Pancreas (tissue), 10 donors: ENCODE results near the gene TOR3A. TPM values are rescaled to one million over a fixed set of nuclear protein-coding genes. Genes with fewer than 3 reads are reported as not detected.

ENCODE experiments used
- ATAC-seq, 4 donors: fragments of 200-7000 bp; cut with Tn5 transposase; one replicate each; pipeline versions ENCODE4 v1.8.0 to v1.9.1; 2020; ENCODE audit warnings: mild to moderate bottlenecking in 4 of 4, moderate library complexity in 4 of 4
- DNase-seq, 6 donors: peaks; one replicate each; pipeline ENCODE4 v3.0.0-alpha.2; 2020
- FAIRE-seq: peaks from 2 replicates; lab custom pipeline; 2012; peaks lifted over from hg19 to GRCh38; lab: Jason Lieb, UNC
- H3K27ac ChIP-seq, 4 donors: fragments of 200-600 bp; sonication (generic); 1 replicate in 3 of 4; 2 replicates in 1 of 4; pipeline versions ENCODE4 v1.5.0 to v1.8.0; 2020
- H3K27me3 ChIP-seq, 4 donors: fragments of 200-600 bp; one replicate each; pipeline ENCODE4 v1.8.0; 2021
- H3K36me3 ChIP-seq, 3 donors: fragments of 200-600 bp; sonication (generic) in 1 of 3; one replicate each; pipeline versions ENCODE4 v1.5.0 to v1.8.0; 2020 to 2021
- H3K4me1 ChIP-seq, 3 donors: fragments of 200-600 bp; one replicate each; pipeline ENCODE4 v1.8.0; 2021
- H3K4me3 ChIP-seq, 4 donors: fragments of 200-600 bp; sonication (generic) in 2 of 4; one replicate each; pipeline versions ENCODE4 v1.5.0 to v1.8.0; 2020 to 2021
- H3K9me3 ChIP-seq, 4 donors: fragments of 200-600 bp; one replicate each; pipeline ENCODE4 v1.8.0; 2021
- CTCF ChIP-seq, 4 donors: fragments of 200-600 bp; sonication (generic) in 3 of 4; IDR thresholded peaks; one replicate each; pipeline versions ENCODE4 v1.5.0 to v1.8.0; 2021; ENCODE audit warnings: antibody characterized with exemption in 4 of 4
- WGBS, 2 donors: extraction: QIAGEN DNeasy Blood & Tissue Kit; methylation state at CpG; one replicate each; pipeline ENCODE4 v1.1.7; 2013; 5-methylcytosine and 5-hydroxymethylcytosine counted together
- intact Hi-C, 3 donors: fragments of 100-400 bp; cut with DNase I; formaldehyde crosslinking; loops; one replicate each; pipeline versions ENCODE4 v1.11.1 to v1.14.2; 2022
- polyA plus RNA-seq, 2 donors: library from polyadenylated mRNA; stranded (reverse); fragments of 200-250 nt; gene quantifications; one replicate each; pipeline ENCODE4 v1.2.3, GENCODE V29; 2013
- total RNA-seq, 6 donors: library from RNA; stranded (reverse); fragmentation: NEBNext Ultra II Directional in 4 of 6; extraction: Animal tissue kit (Norgen Biotek cat#: 25700) in 4 of 6; gene quantifications; one replicate each; pipeline versions ENCODE4 v1.2.1 to v1.2.4, GENCODE V29; 2021 to 2023
- donor health status: healthy with polysubstance abuse.
- donor health status: DM: no; HTN: no; CAD: no; lungs with moderate emphysema.
- donor health status: DM: no; HTN: no; CAD: no.
- donor health status: control.
- donor health status: control.
- donor health status: Bipolar disorder and iron deficiency.
- donor health status: DM: yes; HTN: yes; CAD: no.
- donor health status: DM: no; HTN: no; CAD: no.
- donor health status: DM: no; HTN: no; CAD: no.
- donor health status: DM: yes; HTN: yes; CAD: no.

The TOR3A gene
- total and polyA plus RNA-seq, 8 donors = 8.3 to 20.0 (median 13.1) TPM

GRCh38 chr1:179079113-179079761 lies 2.6 kb upstream of the TOR3A start:
- TF ChIP-seq CTCF (IDR thresholded peaks at IDR 0.05) = peak; percentile 12 to 55 (median 46)
- ATAC-seq (peak in 3 of 4 donors; percentile 45 to 47 (median 45)), FAIRE-seq (no peak), DNase-seq (peak in 3 of 6 donors; percentile 41 to 60 (median 54))
- H3K27ac ChIP-seq = no peak overlapping the region
- peaks cover 0 to 9% (median 0%) of the 10 kb centered on the region in 3 donors for H3K4me1 ChIP-seq
- no peak overlapping the region for H3K4me3 ChIP-seq
- intact Hi-C loops = no loop called here
- no peaks in the 10 kb centered on the region for H3K27me3 ChIP-seq
- H3K36me3 ChIP-seq = no peaks in the 10 kb centered on the region
- no peaks in the 10 kb centered on the region for H3K9me3 ChIP-seq
- whole genome bisulfite sequencing, 2 donors = 47 to 48% methylated on average over 18 of the region's 18 CpGs

- Histone ChIP-seq H3K4me3 (peak overlapping the region; percentile 85 to 97 (median 88)), H3K27me3 (no peaks in the 10 kb centered on the region), H3K27ac (peak overlapping the region; percentile 65 to 82 (median 77)), H3K4me1 (peaks cover 0 to 9% (median 0%) of the 10 kb centered on the region in 3 donors), H3K9me3 (no peaks in the 10 kb centered on the region), H3K36me3 (peaks cover 0 to 4% (median 0%) of the 10 kb centered on the region in 3 donors)
- FAIRE-seq = no peak
- no peak for TF ChIP-seq CTCF (IDR thresholded peaks at IDR 0.05)
- DNase-seq = peak in 1 of 6 donors; percentile 39
- WGBS, 2 donors = 23 to 30% methylated on average over 18 of the region's 18 CpGs
- no peak for ATAC-seq
- intact Hi-C loops = loop anchor here in 1 of 3 donors (5.0 kb wide), 1 partner anchor 291 kb away; no protein-coding TSS in a partner anchor
Observed at GRCh38 chr1:179080866-179081686, 794 bp upstream of the TOR3A start.

GRCh38 chr1:179082333-179082998 lies 596 bp downstream of the TOR3A start:
- no peaks in the 10 kb centered on the region for H3K27me3 ChIP-seq
- H3K27ac ChIP-seq = peak overlapping the region; percentile 65 to 82 (median 77)
- no peaks in the 10 kb centered on the region for H3K9me3 ChIP-seq
- H3K36me3 ChIP-seq = peaks cover 0 to 4% (median 0%) of the 10 kb centered on the region in 3 donors
- peak; percentile 26 to 45 (median 39) for ATAC-seq
- no peak for FAIRE-seq
- peaks cover 0 to 9% (median 0%) of the 10 kb centered on the region in 3 donors for H3K4me1 ChIP-seq
- TF ChIP-seq CTCF (IDR thresholded peaks at IDR 0.05) = no peak
- 0% methylated on average over 34 to 52 of the region's 52 CpGs for WGBS, 2 donors
- intact Hi-C loops = loop anchor here in 1 of 3 donors (5.0 kb wide), 1 partner anchor 290 kb away; no protein-coding TSS in a partner anchor
- peak; percentile 20 to 85 (median 36) for DNase-seq
- peak overlapping the region; percentile 85 to 97 (median 88) for H3K4me3 ChIP-seq

- intact Hi-C loops = loop anchor here in 1 of 3 donors (5.0 kb wide), 1 partner anchor 289 kb away; no protein-coding TSS in a partner anchor
- DNase-seq (no peak), ATAC-seq (no peak), FAIRE-seq (no peak)
- Histone ChIP-seq H3K4me1 (peaks cover 0 to 9% (median 0%) of the 10 kb centered on the region in 3 donors), H3K9me3 (no peaks in the 10 kb centered on the region), H3K36me3 (peaks cover 0 to 4% (median 0%) of the 10 kb centered on the region in 3 donors), H3K27ac (peak overlapping the region in 2 of 4 donors; percentile 76 to 78), H3K27me3 (no peaks in the 10 kb centered on the region), H3K4me3 (peak overlapping the region; percentile 85 to 97 (median 88))
- 2 to 13% methylated on average over 3 of the region's 3 CpGs for WGBS, 2 donors
- TF ChIP-seq CTCF (IDR thresholded peaks at IDR 0.05) = no peak
Observed at GRCh38 chr1:179082999-179083335, 1.1 kb downstream of the TOR3A start.
